Peyer's patch (tissue), 4 donors: ENCODE data around the gene HCFC2.

Source experiments
- POLR2A ChIP-seq, 2 donors: fragments of 450-650 bp; IDR thresholded peaks; one replicate each; pipeline ENCODE4 v1.5.1; 2017; ENCODE audit warnings: antibody characterized with exemption in 2 of 2, mild to moderate bottlenecking in 2 of 2, moderate library complexity in 2 of 2
- TF ChIP-seq, protein P1 (sequence below), 6 experiments: fragments of 450-650 bp in 4 of 6; fragments of 200-600 bp in 2 of 6; sonication (generic) in 1 of 6; IDR thresholded peaks; one replicate each; pipeline ENCODE4 v1.5.1; 2017 to 2019; ENCODE audit warnings: antibody characterized with exemption in 6 of 6, mild to moderate bottlenecking in 3 of 6, moderate library complexity in 1 of 6

DNA sequence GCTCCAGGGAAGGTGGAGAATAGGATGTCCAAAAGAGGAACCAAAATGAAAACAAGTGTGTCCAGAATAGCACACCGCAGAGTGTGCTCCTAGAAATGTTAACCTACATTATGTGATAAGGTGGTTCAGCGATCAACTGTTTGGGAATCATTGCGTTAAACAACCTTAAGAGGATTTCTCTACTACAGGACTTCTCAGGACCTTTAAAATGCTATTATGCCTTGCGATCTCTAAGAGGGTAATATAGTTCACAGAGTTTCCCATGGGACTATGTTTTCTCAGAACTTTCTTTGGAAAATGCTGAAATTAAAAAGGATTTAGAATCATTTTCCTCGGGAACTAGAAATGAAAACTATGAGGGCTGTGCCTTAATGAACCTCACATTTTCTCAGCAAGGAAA, 16.2 kb upstream of the HCFC2 start:
- TF ChIP-seq, protein P1, sequence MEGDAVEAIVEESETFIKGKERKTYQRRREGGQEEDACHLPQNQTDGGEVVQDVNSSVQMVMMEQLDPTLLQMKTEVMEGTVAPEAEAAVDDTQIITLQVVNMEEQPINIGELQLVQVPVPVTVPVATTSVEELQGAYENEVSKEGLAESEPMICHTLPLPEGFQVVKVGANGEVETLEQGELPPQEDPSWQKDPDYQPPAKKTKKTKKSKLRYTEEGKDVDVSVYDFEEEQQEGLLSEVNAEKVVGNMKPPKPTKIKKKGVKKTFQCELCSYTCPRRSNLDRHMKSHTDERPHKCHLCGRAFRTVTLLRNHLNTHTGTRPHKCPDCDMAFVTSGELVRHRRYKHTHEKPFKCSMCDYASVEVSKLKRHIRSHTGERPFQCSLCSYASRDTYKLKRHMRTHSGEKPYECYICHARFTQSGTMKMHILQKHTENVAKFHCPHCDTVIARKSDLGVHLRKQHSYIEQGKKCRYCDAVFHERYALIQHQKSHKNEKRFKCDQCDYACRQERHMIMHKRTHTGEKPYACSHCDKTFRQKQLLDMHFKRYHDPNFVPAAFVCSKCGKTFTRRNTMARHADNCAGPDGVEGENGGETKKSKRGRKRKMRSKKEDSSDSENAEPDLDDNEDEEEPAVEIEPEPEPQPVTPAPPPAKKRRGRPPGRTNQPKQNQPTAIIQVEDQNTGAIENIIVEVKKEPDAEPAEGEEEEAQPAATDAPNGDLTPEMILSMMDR (IDR thresholded peaks at IDR 0.05): no peak
- TF ChIP-seq POLR2A (IDR thresholded peaks at IDR 0.05): no peak
